ENCODE measurements around the gene USP7.

- no peak for TF ChIP-seq CTCF (optimal IDR thresholded peaks at IDR 0.05 in 1 of 3, IDR thresholded peaks at IDR 0.05 in 1 of 3, conservative IDR thresholded peaks at IDR 0.05 in 1 of 3; ENCODE audit: extremely low read depth in 1 of 3, insufficient read depth in 2 of 3, low read length in 3 of 3)
- TF ChIP-seq EZH2 (IDR thresholded peaks at IDR 0.05; ENCODE audit: low read length) = no peak
These were observed 111.2 kb downstream of the USP7 start for GRCh38 chr16:8852534-8852933.
